NOMO-1 treated with DMSO at 0.1 percent for 48 hours (cell line): ENCODE results near the gene PRKCZ.
A peak's percentile ranks its signal among the peaks of the same experiment; 100 is the strongest.
"Not testable (repeated sequence)": the region's sequence is repeated elsewhere in the genome, so short reads cannot be mapped to it uniquely, and the experiment has no call there.

Source experiments
- DNase-seq: peaks from one replicate; lab custom pipeline; 2025; ENCODE audit not compliant: unreplicated experiment; lab: John Stamatoyannopoulos, UW

PRKCZ gene

GRCh38 chr1:2133039-2133878, 83.0 kb downstream of the PRKCZ start:
- DNase-seq, result peak; percentile 98

GRCh38 chr1:2133879-2134215, 83.6 kb downstream of the PRKCZ start:
- no peak for DNase-seq

GRCh38 chr1:2134266-2134620, 84.0 kb downstream of the PRKCZ start:
- DNase-seq, result no peak

GRCh38 chr1:2134621-2135307, 84.6 kb downstream of the PRKCZ start:
- DNase-seq, result no peak

- DNase-seq, result no peak
Observed at GRCh38 chr1:2135441-2135841, 85.2 kb downstream of the PRKCZ start.

- DNase-seq, result no peak
Observed at GRCh38 chr1:2135941-2136340, 85.7 kb downstream of the PRKCZ start.

- no peak for DNase-seq
Observed at GRCh38 chr1:2136386-2137235, 86.4 kb downstream of the PRKCZ start.

- no peak for DNase-seq
Observed at GRCh38 chr1:2137257-2138121, 87.3 kb downstream of the PRKCZ start.

GRCh38 chr1:2139156-2139555, 88.9 kb downstream of the PRKCZ start:
- DNase-seq, result not testable (repeated sequence)

GRCh38 chr1:2141025-2141424, 90.8 kb downstream of the PRKCZ start:
- no peak for DNase-seq

GRCh38 chr1:2143814-2144500, 93.7 kb downstream of the PRKCZ start:
- DNase-seq, result no peak

GRCh38 chr1:2144501-2145090, 94.4 kb downstream of the PRKCZ start:
- DNase-seq, result no peak

GRCh38 chr1:2145946-2146835, 96.0 kb downstream of the PRKCZ start:
- DNase-seq, result no peak

GRCh38 chr1:2146836-2147517, 96.8 kb downstream of the PRKCZ start:
- no peak for DNase-seq

GRCh38 chr1:2147869-2148268, 97.7 kb downstream of the PRKCZ start:
- not testable (repeated sequence) for DNase-seq

GRCh38 chr1:2148691-2149090, 98.5 kb downstream of the PRKCZ start:
- peak; percentile 93 for DNase-seq

- DNase-seq, result peak; percentile 78
Observed at GRCh38 chr1:2150801-2151200, 100.6 kb downstream of the PRKCZ start.

- peak; percentile 98 for DNase-seq
Observed at GRCh38 chr1:2151252-2151651, 101.0 kb downstream of the PRKCZ start.
